CD4-positive, alpha-beta T cell (primary cell): Measurements from ENCODE around the gene TCF12. TPM values are rescaled to one million over a fixed set of nuclear protein-coding genes. Genes with fewer than 3 reads are reported as not detected.

Experiments
- ATAC-seq: fragments of 200-7000 bp; cut with Tn5 transposase; one replicate; pipeline ENCODE4 v1.10.0; 2022; ENCODE audit warnings: mild to moderate bottlenecking; ENCODE audit not compliant: poor library complexity
- CTCF ChIA-PET: fragments of 350-600 bp; sonication (Branson Sonifier 250); formaldehyde crosslinking; loops from one replicate; lab custom pipeline; 2021; ENCODE audit warnings: antibody characterized with exemption, inconsistent platforms; lab: Charles Lee
- POLR2A ChIA-PET: fragments of 350-600 bp; sonication (Branson Sonifier 250); formaldehyde crosslinking; loops from one replicate; lab custom pipeline; 2021; ENCODE audit warnings: antibody characterized with exemption, inconsistent platforms; lab: Charles Lee
- DNase-seq, 14 experiments: peaks; one replicate each; pipeline ENCODE4 v3.0.0-alpha.2; 2013 to 2020; ENCODE audit warnings: mixed read lengths in 2 of 14
- H3K27ac ChIP-seq, 2 donors: one replicate each; pipeline versions ENCODE4 v1.5.1 to v1.7.0; 2013; ENCODE audit warnings: low read length in 2 of 2, low read depth in 1 of 2, mild to moderate bottlenecking in 1 of 2
- H3K27me3 ChIP-seq, 2 experiments: 1 replicate in 1 of 2; 2 replicates in 1 of 2; pipeline versions ENCODE4 v1.6.1 to v1.7.0; 2013; ENCODE audit warnings: low read length in 2 of 2, control low read depth in 1 of 2, mild to moderate bottlenecking in 1 of 2, moderate library complexity in 1 of 2; ENCODE audit not compliant: insufficient read depth in 2 of 2, control insufficient read depth in 1 of 2
- H3K36me3 ChIP-seq: one replicate; pipeline ENCODE4 v1.6.1; 2013; ENCODE audit warnings: low read length, control low read depth; ENCODE audit not compliant: insufficient read depth
- H3K4me1 ChIP-seq: one replicate; pipeline ENCODE4 v1.6.1; 2013; ENCODE audit warnings: low read length, control low read depth; ENCODE audit not compliant: insufficient read depth
- H3K4me3 ChIP-seq: one replicate; pipeline ENCODE4 v1.5.1; 2013; ENCODE audit warnings: mild to moderate bottlenecking, low read length, moderate library complexity
- H3K9me3 ChIP-seq, 2 experiments: 1 replicate in 1 of 2; 2 replicates in 1 of 2; pipeline versions ENCODE4 v1.6.1 to v1.7.0; 2013; ENCODE audit warnings: low read length in 2 of 2, mild to moderate bottlenecking in 2 of 2, control low read depth in 1 of 2, moderate library complexity in 1 of 2; ENCODE audit not compliant: control insufficient read depth in 1 of 2, insufficient read depth in 1 of 2
- H3K27ac Mint-ChIP-seq: one replicate; pipeline ENCODE4 v1.8.0; 2020; ENCODE audit warnings: mixed read lengths
- H3K27me3 Mint-ChIP-seq: one replicate; pipeline ENCODE4 v1.8.0; 2021; ENCODE audit warnings: mixed read lengths
- H3K36me3 Mint-ChIP-seq: one replicate; pipeline ENCODE4 v1.8.0; 2021; ENCODE audit warnings: low read depth, mixed read lengths
- H3K4me1 Mint-ChIP-seq: one replicate; pipeline ENCODE4 v1.8.0; 2021; ENCODE audit warnings: low read depth, mixed read lengths
- H3K4me3 Mint-ChIP-seq: one replicate; pipeline ENCODE4 v1.8.0; 2020; ENCODE audit warnings: mild to moderate bottlenecking, mixed read lengths
- H3K9me3 Mint-ChIP-seq: one replicate; pipeline ENCODE4 v1.8.0; 2020; ENCODE audit warnings: mixed read lengths
- intact Hi-C, 2 experiments: fragments of 100-400 bp; cut with DNase I in 1 of 2; cut with micrococcal nuclease in 1 of 2; formaldehyde crosslinking; loops; one replicate each; pipeline versions ENCODE4 v1.15.1 to v1.9.0; 2023 to 2025; cut with DNase I, micrococcal nuclease
- total RNA-seq, 174 experiments: library from RNA in 2 of 174; stranded (reverse) in 2 of 174; gene quantifications; one replicate each; pipeline ENCODE4 v1.2.3 and lab custom pipeline; 2021 to 2026
- TF ChIP-seq, protein P1 (sequence below): fragments of 200-600 bp; IDR thresholded peaks from one replicate; pipeline ENCODE4 v1.8.0; 2022; ENCODE audit warnings: antibody characterized with exemption, mild to moderate bottlenecking

Gene TCF12
- total RNA-seq, 2 experiments from 2014 or later, result 54.0 TPM

DNA sequence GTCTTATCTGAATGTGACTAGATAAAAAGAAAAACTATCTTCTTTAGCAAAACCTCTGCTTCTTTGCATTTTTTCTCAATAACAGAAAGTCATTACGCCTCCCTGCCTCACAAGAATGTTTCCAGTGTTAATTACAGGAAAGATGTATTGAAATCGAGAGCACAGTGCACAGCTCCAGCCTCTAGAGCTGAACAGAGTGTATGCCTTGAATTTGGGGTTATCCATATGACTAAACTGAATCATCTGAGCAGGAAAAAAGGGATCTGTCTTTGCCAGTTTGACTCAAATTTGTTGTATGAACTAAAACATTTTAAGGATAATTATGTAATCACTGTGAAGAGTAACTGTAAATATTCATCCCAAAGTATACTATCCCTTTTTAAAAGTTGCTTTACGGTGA lies 308.7 kb downstream of the TCF12 start:
- H3K4me3 ChIP-seq, result no peak overlapping the region
- H3K36me3 Mint-ChIP-seq, result peaks cover 16% of the 10 kb centered on the region
- no peaks in the 10 kb centered on the region for H3K27me3 ChIP-seq
- H3K4me1 Mint-ChIP-seq, result peaks cover 43% of the 10 kb centered on the region
- DNase-seq (no peak), ATAC-seq (no peak)
- intact Hi-C loops, result no loop called here
- ChIA-PET POLR2A (no interaction called here), CTCF (no interaction called here)
- H3K4me1 ChIP-seq, result no peaks in the 10 kb centered on the region
- H3K9me3 Mint-ChIP-seq, result no peaks in the 10 kb centered on the region
- no peaks in the 10 kb centered on the region for H3K27me3 Mint-ChIP-seq
- no peak overlapping the region for H3K27ac Mint-ChIP-seq
- H3K36me3 ChIP-seq, result peaks cover under 1% of the 10 kb centered on the region
- TF ChIP-seq, protein P1, sequence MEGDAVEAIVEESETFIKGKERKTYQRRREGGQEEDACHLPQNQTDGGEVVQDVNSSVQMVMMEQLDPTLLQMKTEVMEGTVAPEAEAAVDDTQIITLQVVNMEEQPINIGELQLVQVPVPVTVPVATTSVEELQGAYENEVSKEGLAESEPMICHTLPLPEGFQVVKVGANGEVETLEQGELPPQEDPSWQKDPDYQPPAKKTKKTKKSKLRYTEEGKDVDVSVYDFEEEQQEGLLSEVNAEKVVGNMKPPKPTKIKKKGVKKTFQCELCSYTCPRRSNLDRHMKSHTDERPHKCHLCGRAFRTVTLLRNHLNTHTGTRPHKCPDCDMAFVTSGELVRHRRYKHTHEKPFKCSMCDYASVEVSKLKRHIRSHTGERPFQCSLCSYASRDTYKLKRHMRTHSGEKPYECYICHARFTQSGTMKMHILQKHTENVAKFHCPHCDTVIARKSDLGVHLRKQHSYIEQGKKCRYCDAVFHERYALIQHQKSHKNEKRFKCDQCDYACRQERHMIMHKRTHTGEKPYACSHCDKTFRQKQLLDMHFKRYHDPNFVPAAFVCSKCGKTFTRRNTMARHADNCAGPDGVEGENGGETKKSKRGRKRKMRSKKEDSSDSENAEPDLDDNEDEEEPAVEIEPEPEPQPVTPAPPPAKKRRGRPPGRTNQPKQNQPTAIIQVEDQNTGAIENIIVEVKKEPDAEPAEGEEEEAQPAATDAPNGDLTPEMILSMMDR, result no peak
- H3K9me3 ChIP-seq, result no peaks in the 10 kb centered on the region
- no peak overlapping the region for H3K27ac ChIP-seq
- H3K4me3 Mint-ChIP-seq, result no peak overlapping the region

DNA sequence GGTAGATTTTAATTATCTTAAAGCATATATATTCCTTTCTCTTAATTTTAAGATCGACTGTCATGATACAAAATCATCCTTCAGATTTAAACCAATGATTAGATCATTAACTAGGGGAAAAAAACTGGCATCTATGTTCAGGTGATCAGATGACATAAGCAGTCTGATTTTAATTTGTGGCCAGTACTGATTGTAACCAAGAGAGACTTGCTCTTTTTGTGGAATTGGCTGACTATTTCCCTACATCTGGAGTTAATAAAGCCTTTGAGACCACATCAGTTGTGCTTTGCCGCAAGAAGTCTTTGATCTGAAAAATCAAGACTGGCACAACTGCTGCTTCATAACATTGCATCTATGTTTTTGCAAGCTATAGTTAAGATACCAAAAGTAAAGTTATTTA lies 309.5 kb downstream of the TCF12 start:
- TF ChIP-seq, protein P1, result no peak
- Histone ChIP-seq H3K4me1 (no peaks in the 10 kb centered on the region), H3K27me3 (no peaks in the 10 kb centered on the region), H3K4me3 (no peak overlapping the region), H3K27ac (no peak overlapping the region), H3K9me3 (no peaks in the 10 kb centered on the region), H3K36me3 (peaks cover 7% of the 10 kb centered on the region)
- Mint-ChIP-seq H3K4me3 (no peak overlapping the region), H3K27ac (no peak overlapping the region), H3K9me3 (no peaks in the 10 kb centered on the region), H3K4me1 (peaks cover 38% of the 10 kb centered on the region), H3K36me3 (peaks cover 23% of the 10 kb centered on the region), H3K27me3 (no peaks in the 10 kb centered on the region)
- ATAC-seq, result no peak
- peak in 1 of 14 experiments; percentile 5 for DNase-seq
- intact Hi-C loops, result no loop called here
- CTCF ChIA-PET, result no interaction called here
- POLR2A ChIA-PET, result no interaction called here

DNA sequence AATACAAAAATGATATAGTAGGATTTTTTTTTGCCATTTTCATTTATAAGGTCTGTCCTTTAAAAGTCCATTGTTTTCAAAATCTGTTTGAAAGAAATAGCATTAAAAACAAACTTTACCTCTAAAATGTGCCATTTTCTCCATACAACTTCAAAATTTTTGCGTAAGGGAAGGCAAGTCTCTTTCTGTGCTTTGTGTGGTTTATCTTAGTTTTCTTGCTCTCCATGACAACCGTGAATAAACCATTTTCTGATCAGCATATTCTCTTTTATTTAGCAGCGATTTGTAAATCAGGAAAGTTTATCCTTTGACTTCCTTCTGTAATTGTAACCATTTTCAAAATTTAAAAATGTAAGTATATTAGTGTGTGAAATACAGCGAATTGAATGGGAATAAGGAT lies 310.0 kb downstream of the TCF12 start:
- ATAC-seq (no peak), DNase-seq (no peak)
- peaks cover 35% of the 10 kb centered on the region for H3K4me1 Mint-ChIP-seq
- no peaks in the 10 kb centered on the region for H3K9me3 Mint-ChIP-seq
- peaks cover 27% of the 10 kb centered on the region for H3K36me3 Mint-ChIP-seq
- TF ChIP-seq, protein P1, result no peak
- Histone ChIP-seq H3K36me3 (peaks cover 11% of the 10 kb centered on the region), H3K4me1 (no peaks in the 10 kb centered on the region), H3K27ac (no peak overlapping the region), H3K4me3 (no peak overlapping the region), H3K27me3 (no peaks in the 10 kb centered on the region), H3K9me3 (no peaks in the 10 kb centered on the region)
- no peak overlapping the region for H3K27ac Mint-ChIP-seq
- CTCF ChIA-PET, result no interaction called here
- POLR2A ChIA-PET, result no interaction called here
- H3K27me3 Mint-ChIP-seq, result no peaks in the 10 kb centered on the region
- H3K4me3 Mint-ChIP-seq, result no peak overlapping the region
- intact Hi-C loops, result no loop called here
